PC-9 (cell line): Measurements from ENCODE around the gene SP6. TPM values are rescaled to one million over a fixed set of nuclear protein-coding genes. Genes with fewer than 3 reads are reported as not detected.
A peak's percentile ranks its signal among the peaks of the same experiment; 100 is the strongest.

Experiments used
- BruUV-seq: library from RNA; stranded (reverse); fragments of 400-500 nt; replicated peaks from 2 replicates; lab custom pipeline; 2021; lab: Mats Ljungman, UMichigan
- CTCF ChIA-PET: fragments of 300-600 bp; sonication (Branson Sonifier 250); formaldehyde crosslinking; loops from one replicate; lab custom pipeline; 2022; ENCODE audit warnings: antibody characterized with exemption; lab: Charles Lee
- POLR2A ChIA-PET: fragments of 300-600 bp; sonication (Branson Sonifier 250); formaldehyde crosslinking; loops from one replicate; lab custom pipeline; 2022; ENCODE audit warnings: antibody characterized with exemption; ENCODE audit not compliant: unreplicated experiment; lab: Charles Lee
- DNase-seq, 2 experiments: peaks; one replicate each; pipeline versions ENCODE4 v3.0.0 to v3.0.0-alpha.2; 2015 to 2022; ENCODE audit warnings: mixed read lengths in 1 of 2
- H2AFZ ChIP-seq: fragments of 200-600 bp; sonication (generic); 2 replicates; pipeline ENCODE4 v1.8.1; 2017; ENCODE audit warnings: antibody characterized with exemption
- H3F3A ChIP-seq: fragments of 200-600 bp; sonication (generic); 2 replicates; pipeline ENCODE4 v1.8.1; 2017; ENCODE audit warnings: antibody characterized with exemption, mild to moderate bottlenecking, low read depth; ENCODE audit not compliant: insufficient read depth
- H3K27ac ChIP-seq: fragments of 200-600 bp; sonication (generic); 2 replicates; pipeline ENCODE4 v1.6.1; 2016; ENCODE audit warnings: mixed run types
- H3K27me3 ChIP-seq: fragments of 200-600 bp; sonication (generic); 2 replicates; pipeline ENCODE4 v1.6.1; 2016; ENCODE audit warnings: low read depth, mixed run types; ENCODE audit not compliant: insufficient read depth
- H3K36me3 ChIP-seq: fragments of 200-600 bp; sonication (generic); 2 replicates; pipeline ENCODE4 v1.6.1; 2016; ENCODE audit warnings: low read depth, mixed run types
- H3K4me1 ChIP-seq: fragments of 200-600 bp; sonication (generic); replicated peaks from 2 replicates; pipeline ENCODE4 v1.6.1; 2016; ENCODE audit warnings: mixed run types; ENCODE audit not compliant: insufficient read depth
- H3K4me2 ChIP-seq: fragments of 200-600 bp; sonication (generic); 2 replicates; pipeline ENCODE4 v1.6.1; 2017; ENCODE audit warnings: mixed run types
- H3K4me3 ChIP-seq: fragments of 200-600 bp; sonication (generic); 2 replicates; pipeline ENCODE4 v1.6.1; 2016; ENCODE audit warnings: mixed run types
- H3K79me2 ChIP-seq: fragments of 200-600 bp; sonication (generic); 2 replicates; pipeline ENCODE4 v1.6.1; 2017; ENCODE audit warnings: low read depth, mixed run types
- H3K9me2 ChIP-seq: fragments of 200-600 bp; sonication (generic); 2 replicates; pipeline ENCODE4 v1.8.1; 2017; ENCODE audit warnings: mild to moderate bottlenecking; ENCODE audit not compliant: insufficient read depth
- H3K9me3 ChIP-seq: fragments of 200-600 bp; sonication (generic); 2 replicates; pipeline ENCODE4 v1.8.1; 2016; ENCODE audit warnings: low read depth; ENCODE audit not compliant: insufficient read depth
- H4K20me1 ChIP-seq: fragments of 200-600 bp; sonication (generic); 2 replicates; pipeline ENCODE4 v1.8.1; 2017; ENCODE audit not compliant: insufficient read depth
- EZH2 ChIP-seq: fragments of 200-600 bp; sonication (generic); IDR thresholded peaks from 2 replicates; pipeline ENCODE4 v1.8.0; 2017; ENCODE audit warnings: antibody characterized with exemption, low read depth
- intact Hi-C: fragments of 100-400 bp; cut with micrococcal nuclease; formaldehyde crosslinking; loops from one replicate; pipeline ENCODE4 v1.10.0; 2022; ENCODE audit not compliant: unreplicated experiment
- total RNA-seq: library from RNA; stranded (reverse); gene quantifications from 2 replicates; pipeline ENCODE4 v1.2.3, GENCODE V29; 2021
- TF ChIP-seq, protein P1 (sequence below): fragments of 200-600 bp; sonication (generic); conservative IDR thresholded peaks from 2 replicates; pipeline ENCODE4 v1.6.1; 2017; ENCODE audit warnings: mixed run types, antibody characterized with exemption, mild to moderate bottlenecking, moderate library complexity

The SP6 gene
- total RNA-seq, 1 experiment from 2014 or later = 13.3 TPM

- intact Hi-C loops = no loop called here
- H2AFZ ChIP-seq = no peak overlapping the region
- H3K36me3 ChIP-seq = no peaks in the 10 kb centered on the region
- H3K9me3 ChIP-seq = no peaks in the 10 kb centered on the region
- H3K4me2 ChIP-seq = 0 out of 2 replicates have a peak overlapping the region, but pooled peaks have one; percentile 2
- H3K27ac ChIP-seq = no peak overlapping the region
- H3F3A ChIP-seq = peaks cover 43% of the 10 kb centered on the region
- no peak overlapping the region for H3K4me3 ChIP-seq
- no TSS peak for BruUV-seq
- H3K4me1 ChIP-seq = peaks cover 85% of the 10 kb centered on the region
- DNase-seq = peak in 1 of 2 experiments; percentile 27
- H3K9me2 ChIP-seq = no peaks in the 10 kb centered on the region
- TF ChIP-seq EZH2 = no peak
- TF ChIP-seq, protein P1, sequence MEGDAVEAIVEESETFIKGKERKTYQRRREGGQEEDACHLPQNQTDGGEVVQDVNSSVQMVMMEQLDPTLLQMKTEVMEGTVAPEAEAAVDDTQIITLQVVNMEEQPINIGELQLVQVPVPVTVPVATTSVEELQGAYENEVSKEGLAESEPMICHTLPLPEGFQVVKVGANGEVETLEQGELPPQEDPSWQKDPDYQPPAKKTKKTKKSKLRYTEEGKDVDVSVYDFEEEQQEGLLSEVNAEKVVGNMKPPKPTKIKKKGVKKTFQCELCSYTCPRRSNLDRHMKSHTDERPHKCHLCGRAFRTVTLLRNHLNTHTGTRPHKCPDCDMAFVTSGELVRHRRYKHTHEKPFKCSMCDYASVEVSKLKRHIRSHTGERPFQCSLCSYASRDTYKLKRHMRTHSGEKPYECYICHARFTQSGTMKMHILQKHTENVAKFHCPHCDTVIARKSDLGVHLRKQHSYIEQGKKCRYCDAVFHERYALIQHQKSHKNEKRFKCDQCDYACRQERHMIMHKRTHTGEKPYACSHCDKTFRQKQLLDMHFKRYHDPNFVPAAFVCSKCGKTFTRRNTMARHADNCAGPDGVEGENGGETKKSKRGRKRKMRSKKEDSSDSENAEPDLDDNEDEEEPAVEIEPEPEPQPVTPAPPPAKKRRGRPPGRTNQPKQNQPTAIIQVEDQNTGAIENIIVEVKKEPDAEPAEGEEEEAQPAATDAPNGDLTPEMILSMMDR = no peak
- ChIA-PET CTCF (no interaction called here), POLR2A (no interaction called here)
- H3K79me2 ChIP-seq = no peaks in the 10 kb centered on the region
- no peaks in the 10 kb centered on the region for H3K27me3 ChIP-seq
- H4K20me1 ChIP-seq = no peaks in the 10 kb centered on the region
Observed at GRCh38 chr17:47878203-47879027, 27.5 kb upstream of the SP6 start.

DNA sequence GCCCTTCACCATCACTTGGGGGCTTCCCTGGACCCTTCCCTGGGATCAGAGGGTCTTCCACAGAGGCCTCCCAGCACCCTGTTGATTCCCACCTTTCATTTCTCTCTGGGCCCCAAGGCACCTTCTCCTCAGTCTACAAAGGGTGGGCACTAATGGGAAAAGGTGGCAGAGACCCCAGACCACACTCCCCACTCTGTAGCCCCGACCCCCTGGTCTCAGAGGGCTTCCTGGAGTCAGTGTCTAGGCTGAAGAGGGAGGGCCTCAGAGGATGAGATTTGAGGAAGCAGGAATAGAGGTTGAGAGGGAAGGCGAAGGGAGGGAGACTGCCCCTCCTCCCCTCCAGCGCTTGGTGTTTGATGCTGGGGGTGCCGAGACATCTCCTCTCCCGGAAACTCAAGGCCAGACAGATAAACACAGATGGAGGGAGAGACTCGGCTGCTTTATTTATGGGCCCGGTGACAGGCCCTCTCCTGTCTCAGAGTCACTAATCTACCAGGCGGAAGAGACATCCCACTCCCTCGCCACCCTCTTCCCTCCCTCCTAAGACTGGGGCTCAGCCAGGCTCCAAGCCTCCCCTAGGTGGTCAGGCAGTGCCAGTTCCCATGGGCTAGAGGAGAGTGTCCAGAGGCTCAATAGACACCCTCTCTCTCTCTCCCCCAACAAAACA, 26.5 kb upstream of the SP6 start:
- Histone ChIP-seq H3K9me3 (no peaks in the 10 kb centered on the region), H3K4me3 (no peak overlapping the region), H4K20me1 (no peaks in the 10 kb centered on the region), H3K9me2 (no peaks in the 10 kb centered on the region), H3F3A (peaks cover 34% of the 10 kb centered on the region), H3K79me2 (no peaks in the 10 kb centered on the region), H3K4me1 (peaks cover 80% of the 10 kb centered on the region), H3K4me2 (no peak overlapping the region), H3K36me3 (no peaks in the 10 kb centered on the region), H3K27ac (no peak overlapping the region), H3K27me3 (no peaks in the 10 kb centered on the region), H2AFZ (no peak overlapping the region)
- intact Hi-C loops = no loop called here
- BruUV-seq = no TSS peak
- CTCF ChIA-PET = interaction anchor here (0.6 kb wide), 1 partner anchor 46 kb away, joined by 5 read pairs; the partner anchor contains the start of genes LRRC46 and MRPL10
- TF ChIP-seq EZH2 = no peak
- TF ChIP-seq, protein P1 = no peak
- POLR2A ChIA-PET = no interaction called here
- DNase-seq = no peak

- POLR2A ChIA-PET = no interaction called here
- no peaks in the 10 kb centered on the region for H3K27me3 ChIP-seq
- no peaks in the 10 kb centered on the region for H3K9me3 ChIP-seq
- TF ChIP-seq, protein P1 = no peak
- no peak for TF ChIP-seq EZH2
- BruUV-seq = no TSS peak
- intact Hi-C loops = no loop called here
- no peak overlapping the region for H2AFZ ChIP-seq
- H3K4me3 ChIP-seq = peak overlapping the region; percentile 12; the same call in 1 of the 2 replicates
- peak overlapping the region; percentile 70 for H3K4me2 ChIP-seq
- H3K79me2 ChIP-seq = no peaks in the 10 kb centered on the region
- DNase-seq = peak; percentile 44 to 74
- H3K9me2 ChIP-seq = no peaks in the 10 kb centered on the region
- H4K20me1 ChIP-seq = no peaks in the 10 kb centered on the region
- H3F3A ChIP-seq = peaks cover 15% of the 10 kb centered on the region
- H3K36me3 ChIP-seq = no peaks in the 10 kb centered on the region
- H3K4me1 ChIP-seq = peaks cover 60% of the 10 kb centered on the region
- H3K27ac ChIP-seq = peak overlapping the region; percentile 83
- CTCF ChIA-PET = no interaction called here
Observed at GRCh38 chr17:47875011-47875985, 24.3 kb upstream of the SP6 start.
